IPS DF 19.7 (cell line): ENCODE measurements around the gene CCDC88B.
"Not testable (repeated sequence)": the region's sequence is repeated elsewhere in the genome, so short reads cannot be mapped to it uniquely, and the experiment has no call there.

Experiments used
- DNase-seq: peaks from one replicate; pipeline ENCODE4 v3.0.0-alpha.2; 2013; ENCODE audit warnings: low read depth, low spot score

Gene CCDC88B

GRCh38 chr11:64305075-64305690 lies 34.8 kb upstream of the CCDC88B start, which contains the start of gene ESRRA:
Gene ESRRA, plus strand, starts transcription at chr11:64305524. Its CDS starts 1,656 bp downstream, at chr11:64307180.
- peak; percentile 90 for DNase-seq

- DNase-seq, result no peak
These were observed 34.1 kb upstream of the CCDC88B start for GRCh38 chr11:64305691-64306562.

DNA sequence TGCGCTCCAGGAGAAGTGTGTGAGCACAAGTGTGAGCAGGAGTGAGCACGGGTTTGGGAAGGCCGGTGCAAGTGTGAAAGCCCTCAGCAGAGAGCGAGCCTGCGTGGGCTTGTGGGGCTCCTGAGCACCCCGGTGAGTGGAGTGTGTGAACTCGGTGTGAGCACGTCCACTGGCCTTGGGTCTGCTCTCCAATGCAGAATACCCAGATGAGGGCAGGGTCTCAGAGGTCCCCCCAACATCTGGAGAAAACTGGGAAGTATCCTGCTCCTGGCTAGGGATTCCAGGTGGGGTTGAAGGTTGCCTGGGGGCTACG lies 33.5 kb upstream of the CCDC88B start:
- DNase-seq, result no peak

GRCh38 chr11:64306876-64307622 lies 33.0 kb upstream of the CCDC88B start:
- DNase-seq, result no peak

GRCh38 chr11:64307795-64308194 lies 32.2 kb upstream of the CCDC88B start:
- DNase-seq, result not testable (repeated sequence)

DNA sequence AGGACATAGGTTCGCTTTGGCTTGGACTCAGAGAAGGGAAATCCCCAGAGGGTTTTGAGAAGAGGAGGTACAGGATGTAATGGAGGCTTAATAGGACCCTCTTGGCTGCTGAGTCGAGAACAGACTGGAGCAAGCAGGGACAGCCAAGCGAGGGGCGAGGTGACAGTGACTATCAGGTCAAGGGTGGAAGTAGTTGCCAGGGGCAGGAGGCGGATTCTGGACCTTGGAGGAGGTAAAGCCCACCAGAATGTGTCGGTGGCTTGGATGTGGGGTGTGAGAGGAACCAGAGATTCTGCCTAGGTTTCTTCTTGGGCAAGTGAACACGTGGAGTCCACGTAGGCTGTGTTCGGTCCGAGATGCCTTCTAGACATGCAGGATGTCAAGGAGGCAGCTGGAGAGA lies 27.1 kb upstream of the CCDC88B start:
- no peak for DNase-seq

DNA sequence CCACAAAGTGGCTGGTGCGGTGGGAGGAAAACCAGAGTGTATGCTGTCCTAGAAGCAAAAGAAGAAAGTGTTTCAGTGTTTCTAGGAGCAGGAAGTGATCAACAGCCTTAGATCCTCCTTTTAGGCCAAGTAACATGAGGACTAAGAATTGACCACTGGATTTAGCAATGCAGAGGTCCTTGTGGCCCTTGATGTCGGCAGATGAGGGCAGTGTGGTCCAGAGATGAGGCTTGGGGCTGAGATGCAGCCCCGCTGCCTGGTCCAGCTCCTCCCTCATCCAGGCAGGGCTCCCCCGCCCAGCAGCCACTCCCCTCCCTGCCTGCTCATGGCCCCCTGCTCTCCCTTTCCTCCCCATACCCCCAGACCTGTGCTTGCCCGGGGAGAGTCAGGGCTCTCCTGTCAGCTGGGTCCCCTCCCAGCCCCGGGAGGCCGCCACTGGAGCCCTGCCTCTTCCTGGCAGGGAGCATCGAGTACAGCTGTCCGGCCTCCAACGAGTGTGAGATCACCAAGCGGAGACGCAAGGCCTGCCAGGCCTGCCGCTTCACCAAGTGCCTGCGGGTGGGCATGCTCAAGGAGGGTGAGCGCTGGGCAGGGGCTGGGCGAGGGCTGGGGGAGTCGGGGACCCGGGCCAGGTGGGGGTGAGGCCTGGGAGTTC lies 26.4 kb upstream of the CCDC88B start:
- DNase-seq, result no peak

- DNase-seq, result no peak
These were observed 25.7 kb upstream of the CCDC88B start for GRCh38 chr11:64314146-64314804.

DNA sequence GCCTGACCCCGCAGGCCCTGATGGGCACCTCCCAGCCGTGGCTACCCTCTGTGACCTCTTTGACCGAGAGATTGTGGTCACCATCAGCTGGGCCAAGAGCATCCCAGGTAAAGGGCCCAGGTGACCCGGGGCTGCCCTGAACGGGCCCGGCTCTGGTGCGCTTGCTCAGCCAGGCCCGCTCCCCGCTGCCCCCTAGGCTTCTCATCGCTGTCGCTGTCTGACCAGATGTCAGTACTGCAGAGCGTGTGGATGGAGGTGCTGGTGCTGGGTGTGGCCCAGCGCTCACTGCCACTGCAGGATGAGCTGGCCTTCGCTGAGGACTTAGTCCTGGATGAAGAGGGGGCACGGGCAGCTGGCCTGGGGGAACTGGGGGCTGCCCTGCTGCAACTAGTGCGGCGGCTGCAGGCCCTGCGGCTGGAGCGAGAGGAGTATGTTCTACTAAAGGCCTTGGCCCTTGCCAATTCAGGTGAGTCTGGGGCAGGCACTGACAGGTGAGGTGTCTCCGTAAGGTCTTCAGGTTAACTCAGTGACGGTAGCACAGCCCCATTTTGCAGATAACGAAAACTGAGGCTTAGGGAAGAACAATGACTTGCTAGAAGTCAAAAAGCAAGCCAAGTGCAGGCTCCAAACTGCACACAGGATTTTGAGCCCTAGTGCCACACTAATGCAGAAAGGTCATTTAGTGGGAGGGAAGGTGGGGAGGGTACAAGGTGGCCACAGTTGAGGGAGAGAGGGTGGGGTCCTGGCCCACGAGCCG lies 25.0 kb upstream of the CCDC88B start:
- no peak for DNase-seq

GRCh38 chr11:64315667-64316526 lies 24.1 kb upstream of the CCDC88B start:
- DNase-seq, result not testable (repeated sequence)

DNA sequence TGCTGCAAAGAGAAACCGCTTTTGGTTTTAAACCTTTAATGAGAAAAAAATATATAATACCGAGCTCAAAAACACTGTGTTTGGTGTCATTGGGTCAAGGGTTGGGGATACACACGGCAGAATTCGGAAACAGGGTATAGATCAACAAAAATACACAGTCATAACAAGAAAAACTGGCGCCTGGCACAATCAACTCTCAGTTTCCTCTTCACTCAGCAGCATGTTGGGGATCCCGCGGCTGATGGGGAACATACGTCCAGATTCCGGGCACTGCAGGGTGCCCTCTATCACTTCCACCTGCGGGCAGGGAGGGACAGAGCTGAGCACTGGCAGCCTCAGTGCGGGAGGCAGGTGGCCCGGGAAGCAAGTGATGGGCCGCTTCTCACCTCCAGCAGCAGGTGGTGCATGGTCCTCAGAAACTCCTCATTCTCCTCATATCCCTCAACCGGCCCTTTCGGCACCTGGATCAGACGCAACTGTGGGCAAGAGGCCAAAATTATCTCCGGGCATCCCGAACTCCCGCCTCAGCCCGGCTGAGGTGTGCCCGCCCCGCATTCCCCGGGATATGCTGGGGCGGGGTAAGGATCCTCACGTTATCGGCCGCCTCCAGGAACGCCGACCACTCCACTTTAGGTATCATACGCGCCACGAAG lies 23.2 kb upstream of the CCDC88B start:
- no peak for DNase-seq

- DNase-seq, result peak; percentile 99
These were observed 22.6 kb upstream of the CCDC88B start, which contains the start of gene TRMT112 for GRCh38 chr11:64317325-64317960. Gene TRMT112, minus strand, starts transcription at chr11:64317559. Its CDS starts 33 bp downstream, at chr11:64317526.

GRCh38 chr11:64317961-64318765 lies 21.8 kb upstream of the CCDC88B start, which contains the start of gene PRDX5:
Gene PRDX5, plus strand, starts transcription at chr11:64318121. Its CDS starts 95 bp downstream, at chr11:64318216.
- DNase-seq, result peak; percentile 75

- no peak for DNase-seq
These were observed 20.9 kb upstream of the CCDC88B start for GRCh38 chr11:64318766-64319761.

- DNase-seq, result no peak
These were observed 19.4 kb upstream of the CCDC88B start for GRCh38 chr11:64320556-64320955.

DNA sequence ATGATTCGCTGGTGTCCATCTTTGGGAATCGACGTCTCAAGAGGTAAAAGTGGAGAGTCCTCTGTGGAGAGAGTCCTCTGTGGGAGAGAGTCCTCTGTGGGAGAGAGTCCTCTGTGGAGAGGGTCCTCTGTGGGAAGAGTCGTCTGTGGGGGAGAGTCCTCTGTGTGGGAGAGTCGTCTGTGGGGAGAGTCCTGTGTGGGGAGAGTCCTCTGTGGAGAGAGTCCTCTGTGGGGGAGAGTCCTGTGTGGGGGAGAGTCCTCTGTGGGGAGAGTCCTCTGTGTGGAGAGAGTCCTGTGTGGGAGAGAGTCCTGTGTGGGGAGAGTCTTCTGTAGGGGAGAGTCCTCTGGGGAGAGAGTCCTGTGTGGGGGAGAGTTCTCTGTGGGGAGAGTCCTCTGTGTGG lies 19.0 kb upstream of the CCDC88B start:
- DNase-seq, result no peak
